Measurements from ENCODE around the gene C17orf67. TPM values are rescaled to one million over a fixed set of nuclear protein-coding genes. Genes with fewer than 3 reads are reported as not detected.

C17orf67 gene
- total RNA-seq, 1 donor from 2014 or later, result 2.4 TPM

GRCh38 chr17:56876766-56877179, 43.1 kb upstream of the C17orf67 start:
- no peaks in the 10 kb centered on the region for H3K36me3 Mint-ChIP-seq (ENCODE audit: low read depth)
- no peak overlapping the region for H3K4me3 Mint-ChIP-seq
- peaks cover 7% of the 10 kb centered on the region for H3K9me3 Mint-ChIP-seq
- no peak overlapping the region for H3K27ac Mint-ChIP-seq (ENCODE audit: unreplicated experiment)
- no peak for TF ChIP-seq CTCF (conservative IDR thresholded peaks at IDR 0.05)
- no peaks in the 10 kb centered on the region for H3K27me3 Mint-ChIP-seq (ENCODE audit: low read depth)
- DNase-seq (ENCODE audit: low read depth, low spot score), result no peak
- H3K4me1 Mint-ChIP-seq, result no peaks in the 10 kb centered on the region

GRCh38 chr17:56870081-56870651, 36.4 kb upstream of the C17orf67 start:
- Mint-ChIP-seq H3K36me3 (ENCODE audit: low read depth) (no peaks in the 10 kb centered on the region), H3K9me3 (peaks cover 2% of the 10 kb centered on the region), H3K4me1 (peaks cover 8% of the 10 kb centered on the region), H3K27ac (ENCODE audit: unreplicated experiment) (no peak overlapping the region), H3K4me3 (no peak overlapping the region), H3K27me3 (ENCODE audit: low read depth) (no peaks in the 10 kb centered on the region)
- TF ChIP-seq CTCF (conservative IDR thresholded peaks at IDR 0.05), result no peak
- DNase-seq (ENCODE audit: low read depth, low spot score), result no peak

GRCh38 chr17:56868716-56869115, 35.0 kb upstream of the C17orf67 start:
- no peak for TF ChIP-seq CTCF (conservative IDR thresholded peaks at IDR 0.05)
- Mint-ChIP-seq H3K4me3 (no peak overlapping the region), H3K4me1 (peaks cover 20% of the 10 kb centered on the region), H3K9me3 (peaks cover 2% of the 10 kb centered on the region), H3K27me3 (ENCODE audit: low read depth) (no peaks in the 10 kb centered on the region), H3K27ac (ENCODE audit: unreplicated experiment) (no peak overlapping the region), H3K36me3 (ENCODE audit: low read depth) (no peaks in the 10 kb centered on the region)
- DNase-seq (ENCODE audit: low read depth, low spot score), result no peak

- no peak for DNase-seq (ENCODE audit: low read depth, low spot score)
- TF ChIP-seq CTCF (conservative IDR thresholded peaks at IDR 0.05), result no peak
- H3K27ac Mint-ChIP-seq (ENCODE audit: unreplicated experiment), result no peak overlapping the region
- H3K9me3 Mint-ChIP-seq, result peaks cover 2% of the 10 kb centered on the region
- no peak overlapping the region for H3K4me3 Mint-ChIP-seq
- H3K27me3 Mint-ChIP-seq (ENCODE audit: low read depth), result no peaks in the 10 kb centered on the region
- H3K36me3 Mint-ChIP-seq (ENCODE audit: low read depth), result no peaks in the 10 kb centered on the region
- peaks cover 26% of the 10 kb centered on the region for H3K4me1 Mint-ChIP-seq
Measured at GRCh38 chr17:56867948-56868376, 34.2 kb upstream of the C17orf67 start.

- TF ChIP-seq CTCF (conservative IDR thresholded peaks at IDR 0.05), result no peak
- H3K4me3 Mint-ChIP-seq, result no peak overlapping the region
- no peak for DNase-seq (ENCODE audit: low read depth, low spot score)
- no peak overlapping the region for H3K27ac Mint-ChIP-seq (ENCODE audit: unreplicated experiment)
- peaks cover 26% of the 10 kb centered on the region for H3K4me1 Mint-ChIP-seq
- peaks cover 2% of the 10 kb centered on the region for H3K9me3 Mint-ChIP-seq
- H3K27me3 Mint-ChIP-seq (ENCODE audit: low read depth), result no peaks in the 10 kb centered on the region
- no peaks in the 10 kb centered on the region for H3K36me3 Mint-ChIP-seq (ENCODE audit: low read depth)
Measured at GRCh38 chr17:56866496-56866895, 32.8 kb upstream of the C17orf67 start.

Data from neural crest cell (in vitro differentiated cells).